Natural killer cell treated with Interleukin-12 subunit alpha and Interleukin-12 subunit beta and Interleukin-15 and Interleukin-18, amount 100 ng/mL, for 72 hours (primary cell): ENCODE data around the gene NME3. TPM values are rescaled to one million over a fixed set of nuclear protein-coding genes. Genes with fewer than 3 reads are reported as not detected.
A peak's percentile ranks its signal among the peaks of the same experiment; 100 is the strongest.

Source experiments
- ATAC-seq, 2 donors: fragments of 150-1000 bp; cut with Tn5 transposase in 1 of 2; sonication (Bioruptor Pico), chemical (Tn5 transposase) in 1 of 2; 2 replicates each; pipeline ENCODE4 v1.10.0; 2021
- DNase-seq: peaks from one replicate; pipeline ENCODE4 v3.0.0; 2022; ENCODE audit warnings: low spot score
- H3K27ac Mint-ChIP-seq, 2 donors: 1 replicate in 1 of 2; 2 replicates in 1 of 2; pipeline ENCODE4 v1.8.0; 2022; ENCODE audit warnings: mixed read lengths in 2 of 2, mild to moderate bottlenecking in 1 of 2, moderate library complexity in 1 of 2
- H3K27me3 Mint-ChIP-seq, 2 donors: 1 replicate in 1 of 2; 2 replicates in 1 of 2; pipeline ENCODE4 v1.8.0; 2022; ENCODE audit warnings: mixed read lengths in 2 of 2
- H3K36me3 Mint-ChIP-seq: one replicate; pipeline ENCODE4 v1.8.0; 2022; ENCODE audit warnings: mixed read lengths
- H3K4me1 Mint-ChIP-seq, 2 donors: 1 replicate in 1 of 2; 2 replicates in 1 of 2; pipeline ENCODE4 v1.8.0; 2022; ENCODE audit warnings: low read depth in 2 of 2, mixed read lengths in 2 of 2, mild to moderate bottlenecking in 1 of 2
- H3K4me3 Mint-ChIP-seq: one replicate; pipeline ENCODE4 v1.8.0; 2022; ENCODE audit warnings: mixed read lengths
- H3K9me3 Mint-ChIP-seq: 2 replicates; pipeline ENCODE4 v1.8.0; 2022; ENCODE audit warnings: mixed read lengths
- total RNA-seq, 2 donors: library from RNA; stranded (reverse); gene quantifications; one replicate each; pipeline ENCODE4 v1.2.3, GENCODE V29; 2022

NME3 gene
- total RNA-seq, 2 donors from 2014 or later, result 37.4 to 46.4 TPM

- ATAC-seq, result peak; percentile 78 to 84
- Mint-ChIP-seq H3K27ac (peak within 1 kb of the TSS; percentile 94 to 95), H3K4me1 (peaks cover 8 to 12% of the 10 kb centered on the region in 2 donors), H3K9me3 (no peaks in the 10 kb centered on the region), H3K27me3 (no peaks in the 10 kb centered on the region), H3K4me3 (peak within 1 kb of the TSS; percentile 96), H3K36me3 (peaks cover 6% of the 10 kb centered on the region)
- peak; percentile 87 for DNase-seq
Observed at GRCh38 chr16:1772908-1773702, 1.8 kb upstream of the NME3 start, which contains the start of gene MRPS34. Gene MRPS34, minus strand, starts transcription at chr16:1773134. Its CDS starts 15 bp downstream, at chr16:1773119.

- H3K9me3 Mint-ChIP-seq, result no peaks in the 10 kb centered on the region
- ATAC-seq (peak; percentile 5 to 37), DNase-seq (no peak)
- H3K4me1 Mint-ChIP-seq, result peaks cover 11 to 12% of the 10 kb centered on the region in 2 donors
- H3K27me3 Mint-ChIP-seq, result no peaks in the 10 kb centered on the region
- H3K36me3 Mint-ChIP-seq, result peaks cover 6% of the 10 kb centered on the region
- peak within 1 kb of the TSS; percentile 94 to 95 for H3K27ac Mint-ChIP-seq
- H3K4me3 Mint-ChIP-seq, result peak within 1 kb of the TSS; percentile 96
Observed at GRCh38 chr16:1772362-1772907, 1.1 kb upstream of the NME3 start, which contains the start of gene EME2. Gene EME2, plus strand, starts transcription at chr16:1772810. Its CDS starts 418 bp downstream, at chr16:1773228.

- Mint-ChIP-seq H3K27me3 (no peaks in the 10 kb centered on the region), H3K9me3 (no peaks in the 10 kb centered on the region), H3K4me3 (peak overlapping the region; percentile 96), H3K4me1 (peaks cover 11 to 12% of the 10 kb centered on the region in 2 donors), H3K36me3 (peaks cover 6% of the 10 kb centered on the region), H3K27ac (peak overlapping the region; percentile 94 to 95)
- no peak for ATAC-seq
- no peak for DNase-seq
Observed at GRCh38 chr16:1771864-1772361, 570 bp upstream of the NME3 start.

GRCh38 chr16:1770328-1771187, 785 bp downstream of the NME3 start:
- Mint-ChIP-seq H3K27me3 (no peaks in the 10 kb centered on the region), H3K27ac (peak overlapping the region in 1 of 2 donors; percentile 50), H3K36me3 (peaks cover 6% of the 10 kb centered on the region), H3K4me1 (peaks cover 11 to 12% of the 10 kb centered on the region in 2 donors), H3K4me3 (peak overlapping the region; percentile 96), H3K9me3 (no peaks in the 10 kb centered on the region)
- ATAC-seq (peak; percentile 41 to 64), DNase-seq (peak; percentile 83)

- Mint-ChIP-seq H3K4me1 (peaks cover 11 to 12% of the 10 kb centered on the region in 2 donors), H3K27ac (peak overlapping the region in 1 of 2 donors; percentile 50), H3K36me3 (peaks cover 6% of the 10 kb centered on the region), H3K9me3 (no peaks in the 10 kb centered on the region), H3K27me3 (no peaks in the 10 kb centered on the region), H3K4me3 (peak overlapping the region; percentile 96)
- DNase-seq (no peak), ATAC-seq (no peak)
Observed at GRCh38 chr16:1769402-1770300, 1.7 kb downstream of the NME3 start.

- Mint-ChIP-seq H3K4me1 (peaks cover 11 to 12% of the 10 kb centered on the region in 2 donors), H3K27ac (no peak overlapping the region), H3K36me3 (peaks cover 6% of the 10 kb centered on the region), H3K9me3 (no peaks in the 10 kb centered on the region), H3K4me3 (no peak overlapping the region), H3K27me3 (no peaks in the 10 kb centered on the region)
- DNase-seq, result no peak
- ATAC-seq, result no peak
Observed at GRCh38 chr16:1768767-1769401, 2.5 kb downstream of the NME3 start.

GRCh38 chr16:1768061-1768766, 3.1 kb downstream of the NME3 start:
- no peaks in the 10 kb centered on the region for H3K9me3 Mint-ChIP-seq
- H3K4me1 Mint-ChIP-seq, result peaks cover 11 to 12% of the 10 kb centered on the region in 2 donors
- H3K27ac Mint-ChIP-seq, result no peak overlapping the region
- DNase-seq, result no peak
- H3K27me3 Mint-ChIP-seq, result no peaks in the 10 kb centered on the region
- ATAC-seq, result no peak
- peaks cover 6% of the 10 kb centered on the region for H3K36me3 Mint-ChIP-seq
- no peak overlapping the region for H3K4me3 Mint-ChIP-seq

- Mint-ChIP-seq H3K4me3 (no peak overlapping the region), H3K4me1 (peaks cover 10 to 11% of the 10 kb centered on the region in 2 donors), H3K36me3 (peaks cover 5% of the 10 kb centered on the region), H3K27ac (no peak overlapping the region), H3K9me3 (no peaks in the 10 kb centered on the region), H3K27me3 (no peaks in the 10 kb centered on the region)
- ATAC-seq (no peak), DNase-seq (no peak)
Observed at GRCh38 chr16:1767116-1767994, 4.0 kb downstream of the NME3 start.

- Mint-ChIP-seq H3K4me1 (peaks cover 3 to 5% of the 10 kb centered on the region in 2 donors), H3K9me3 (no peaks in the 10 kb centered on the region), H3K36me3 (no peaks in the 10 kb centered on the region), H3K27ac (no peak overlapping the region), H3K4me3 (no peak overlapping the region), H3K27me3 (no peaks in the 10 kb centered on the region)
- ATAC-seq, result no peak
- DNase-seq, result no peak
Observed at GRCh38 chr16:1766701-1767100, 4.6 kb downstream of the NME3 start.

- ATAC-seq (no peak), DNase-seq (no peak)
- H3K27ac Mint-ChIP-seq, result no peak overlapping the region
- no peaks in the 10 kb centered on the region for H3K27me3 Mint-ChIP-seq
- no peaks in the 10 kb centered on the region for H3K36me3 Mint-ChIP-seq
- peaks cover 4 to 5% of the 10 kb centered on the region in 2 donors for H3K4me1 Mint-ChIP-seq
- no peak overlapping the region for H3K4me3 Mint-ChIP-seq
- H3K9me3 Mint-ChIP-seq, result no peaks in the 10 kb centered on the region
Observed at GRCh38 chr16:1766231-1766630, 5.1 kb downstream of the NME3 start.

- ATAC-seq (no peak), DNase-seq (no peak)
- Mint-ChIP-seq H3K36me3 (no peaks in the 10 kb centered on the region), H3K27me3 (no peaks in the 10 kb centered on the region), H3K27ac (no peak overlapping the region), H3K4me1 (peaks cover 4 to 7% of the 10 kb centered on the region in 2 donors), H3K4me3 (no peak overlapping the region), H3K9me3 (no peaks in the 10 kb centered on the region)
Observed at GRCh38 chr16:1765826-1766225, 5.5 kb downstream of the NME3 start.
